Fibroblast of lung (primary cell): ENCODE results near the gene BTBD9. TPM values are rescaled to one million over a fixed set of nuclear protein-coding genes. Genes with fewer than 3 reads are reported as not detected.

Source experiments
- DNase-seq, 2 donors: peaks; one replicate each; pipeline versions ENCODE4 v3.0.0 to v3.0.0-alpha.2; 2010; ENCODE audit warnings: low read depth in 2 of 2
- H2AFZ ChIP-seq: 2 replicates; pipeline ENCODE4 v1.5.1; 2012; ENCODE audit warnings: low read length, control low read depth, inconsistent platforms
- H3K27ac ChIP-seq: 2 replicates; pipeline ENCODE4 v1.5.1; 2011; ENCODE audit warnings: low read length, control low read depth; ENCODE audit not compliant: insufficient read depth
- H3K27me3 ChIP-seq: 2 replicates; pipeline ENCODE4 v1.5.1; 2011; ENCODE audit warnings: mild to moderate bottlenecking, low read length; ENCODE audit not compliant: control insufficient read depth, insufficient read depth
- H3K36me3 ChIP-seq: 2 replicates; pipeline ENCODE4 v1.5.1; 2011; ENCODE audit warnings: low read length; ENCODE audit not compliant: control insufficient read depth, insufficient read depth
- H3K4me1 ChIP-seq: 2 replicates; pipeline ENCODE4 v1.5.1; 2011; ENCODE audit warnings: low read length; ENCODE audit not compliant: control insufficient read depth, insufficient read depth; ENCODE audit errors: extremely low read depth
- H3K4me2 ChIP-seq: 2 replicates; pipeline ENCODE4 v1.5.1; 2011; ENCODE audit warnings: low read length, control low read depth; ENCODE audit not compliant: insufficient read depth; ENCODE audit errors: extremely low read depth
- H3K4me3 ChIP-seq, 4 experiments: fragments of 200-600 bp in 1 of 4; sonication (generic) in 1 of 4; replicated peaks in 1 of 4; 2 replicates each; pipeline ENCODE4 v1.5.1; 2011 to 2016; ENCODE audit warnings: low read length in 4 of 4, low read depth in 3 of 4, mild to moderate bottlenecking in 3 of 4, control low read depth in 2 of 4, inconsistent platforms in 1 of 4, mixed read lengths in 1 of 4; ENCODE audit not compliant: insufficient read depth in 1 of 4; ENCODE audit errors: control extremely low read depth in 1 of 4
- H3K79me2 ChIP-seq: 2 replicates; pipeline ENCODE4 v1.5.1; 2012; ENCODE audit warnings: mild to moderate bottlenecking, low read length, inconsistent platforms; ENCODE audit not compliant: control insufficient read depth, insufficient read depth
- H3K9ac ChIP-seq: 2 replicates; pipeline ENCODE4 v1.5.1; 2011; ENCODE audit warnings: mild to moderate bottlenecking, low read length, control low read depth; ENCODE audit not compliant: insufficient read depth
- H3K9me3 ChIP-seq: 2 replicates; pipeline ENCODE4 v1.5.1; 2012; ENCODE audit warnings: low read depth, low read length; ENCODE audit not compliant: control insufficient read depth, insufficient read depth
- H4K20me1 ChIP-seq: 2 replicates; pipeline ENCODE4 v1.5.1; 2011; ENCODE audit warnings: low read length; ENCODE audit not compliant: control insufficient read depth, insufficient read depth; ENCODE audit errors: extremely low read depth
- CTCF ChIP-seq, 2 donors: IDR thresholded peaks in 1 of 2; conservative IDR thresholded peaks in 1 of 2; 1 replicate in 1 of 2; 2 replicates in 1 of 2; pipeline ENCODE4 v1.5.1; 2011 to 2012; ENCODE audit warnings: low read length in 2 of 2, control low read depth in 1 of 2, inconsistent platforms in 1 of 2, low read depth in 1 of 2, mild to moderate bottlenecking in 1 of 2
- EZH2 ChIP-seq: IDR thresholded peaks from 2 replicates; pipeline ENCODE4 v1.5.1; 2012; ENCODE audit warnings: low read length, control low read depth, mild to moderate bottlenecking; ENCODE audit errors: missing control alignments
- polyA plus RNA-seq, 2 donors: library from polyadenylated mRNA; depleted of rRNA in 1 of 2; stranded (reverse) in 1 of 2; unstranded in 1 of 2; fragments of >200 nt; gene quantifications; 2 replicates each; pipeline ENCODE4 v1.2.1, GENCODE V29; 2011 to 2012; ENCODE audit warnings: missing spikeins in 1 of 2
- total RNA-seq: library from RNA; depleted of rRNA; stranded (reverse); fragments of >200 nt; gene quantifications from 2 replicates; pipeline ENCODE4 v1.2.1, GENCODE V29; 2014

The BTBD9 gene
- total and polyA plus RNA-seq, 2 donors (not counting 1 experiment from before 2014, with no cell fraction given) = 7.7 to 13.4 TPM

- DNase-seq = no peak
- Histone ChIP-seq H4K20me1 (no peaks in the 10 kb centered on the region), H3K27ac (no peak overlapping the region), H3K36me3 (no peaks in the 10 kb centered on the region), H3K79me2 (no peaks in the 10 kb centered on the region), H3K9ac (no peak overlapping the region), H3K4me2 (no peak overlapping the region), H2AFZ (no peak overlapping the region), H3K27me3 (no peaks in the 10 kb centered on the region), H3K4me1 (peaks cover 2% of the 10 kb centered on the region), H3K9me3 (no peaks in the 10 kb centered on the region), H3K4me3 (no peak overlapping the region)
- no peak for TF ChIP-seq CTCF (conservative IDR thresholded peaks at IDR 0.05 in 1 of 2, IDR thresholded peaks at IDR 0.05 in 1 of 2; ENCODE audit: low read depth in 1 of 2, low read length in 2 of 2)
- no peak for TF ChIP-seq EZH2
Observed at GRCh38 chr6:38435330-38435729, 204.4 kb downstream of the BTBD9 start.

GRCh38 chr6:38434051-38434450, 205.7 kb downstream of the BTBD9 start:
- no peak for TF ChIP-seq CTCF (conservative IDR thresholded peaks at IDR 0.05 in 1 of 2, IDR thresholded peaks at IDR 0.05 in 1 of 2; ENCODE audit: low read depth in 1 of 2, low read length in 2 of 2)
- no peak for TF ChIP-seq EZH2
- Histone ChIP-seq H3K4me1 (peaks cover 2% of the 10 kb centered on the region), H3K79me2 (no peaks in the 10 kb centered on the region), H3K4me2 (no peak overlapping the region), H4K20me1 (no peaks in the 10 kb centered on the region), H3K27me3 (no peaks in the 10 kb centered on the region), H3K36me3 (no peaks in the 10 kb centered on the region), H3K9ac (no peak overlapping the region), H2AFZ (no peak overlapping the region), H3K4me3 (no peak overlapping the region), H3K27ac (no peak overlapping the region), H3K9me3 (no peaks in the 10 kb centered on the region)
- DNase-seq = no peak

GRCh38 chr6:38432479-38432878, 207.2 kb downstream of the BTBD9 start:
- Histone ChIP-seq H3K4me1 (peaks cover 2% of the 10 kb centered on the region), H3K4me3 (no peak overlapping the region), H3K27ac (no peak overlapping the region), H3K9me3 (no peaks in the 10 kb centered on the region), H3K9ac (no peak overlapping the region), H2AFZ (no peak overlapping the region), H4K20me1 (no peaks in the 10 kb centered on the region), H3K36me3 (no peaks in the 10 kb centered on the region), H3K4me2 (no peak overlapping the region), H3K79me2 (no peaks in the 10 kb centered on the region), H3K27me3 (no peaks in the 10 kb centered on the region)
- TF ChIP-seq EZH2 (no peak), CTCF (conservative IDR thresholded peaks at IDR 0.05 in 1 of 2, IDR thresholded peaks at IDR 0.05 in 1 of 2; ENCODE audit: low read depth in 1 of 2, low read length in 2 of 2) (no peak)
- peak in 1 of 2 donors; percentile 49 for DNase-seq
